ENCODE measurements around the gene ZFC3H1. TPM values are rescaled to one million over a fixed set of nuclear protein-coding genes. Genes with fewer than 3 reads are reported as not detected.

Gene ZFC3H1
- 11.7 to 16.5 TPM (median 14.2 TPM) in 5 replicates for total RNA-seq (2022; extraction: Qiagen RNA extraction; ENCODE audit: low read depth)

GRCh38 chr12:71663561-71664410 is at the start of gene ZFC3H1, which contains the start of gene THAP2:
TSS of gene ZFC3H1 (minus strand) at chr12:71663848. CDS start at chr12:71663610, 238 bp downstream.
TSS of gene THAP2 (plus strand) at chr12:71664301. CDS start at chr12:71664510, 209 bp downstream.

DNA sequence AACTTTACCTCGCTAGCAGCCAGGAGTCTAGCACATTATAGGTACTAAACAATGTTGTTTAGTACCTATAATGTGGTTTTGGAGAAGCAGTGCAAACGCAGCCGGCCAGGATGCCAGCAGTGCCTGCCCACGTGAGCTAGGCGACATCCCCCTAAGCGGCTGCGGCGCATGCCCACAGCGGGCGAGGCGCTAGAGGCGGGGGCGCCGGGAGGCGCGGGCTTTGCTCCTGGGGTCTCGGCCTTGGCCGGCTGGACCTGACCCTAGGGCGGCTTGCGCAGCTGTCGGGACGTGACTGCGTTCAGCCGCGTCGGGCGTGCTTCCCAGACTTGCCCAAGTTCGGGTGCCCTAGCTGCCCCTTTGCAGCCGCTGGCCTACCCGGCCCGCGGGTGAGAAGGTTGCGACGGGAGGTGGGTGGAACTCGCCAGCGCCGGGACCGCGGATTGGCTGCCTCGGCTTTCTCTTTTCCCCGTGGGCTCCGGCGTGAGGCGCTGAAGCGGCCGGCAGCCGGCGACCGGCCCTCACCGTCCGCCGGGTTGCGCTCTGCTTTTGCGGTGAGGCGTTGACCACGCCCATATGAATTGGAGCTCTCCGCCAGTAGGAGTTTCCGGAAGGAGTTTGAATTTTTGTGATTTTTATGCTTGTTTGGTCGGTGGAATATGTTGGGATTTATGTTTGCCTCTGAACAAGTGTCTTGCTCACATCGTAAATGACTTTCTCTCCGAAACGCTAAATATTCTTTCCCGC is 22.4 kb upstream of the ZFC3H1 start, which contains the start of gene TMEM19:
TMEM19 (plus strand) TSS at position 169 of the 744 bp plus-strand sequence. CDS start 599 bp downstream, outside the sequence.

Other genes starting within 250 kb of the ZFC3H1 start
- gene LGR5, start 224.1 kb downstream of the ZFC3H1 start, total RNA-seq (2022; extraction: Qiagen RNA extraction; ENCODE audit: low read depth), result 0.08 TPM in 1 of 5 replicates, not detected in the others
- 3.6 to 5.8 TPM (median 4.4 TPM) in 5 replicates for gene THAP2, start 453 bp upstream of the ZFC3H1 start, total RNA-seq (2022; extraction: Qiagen RNA extraction; ENCODE audit: low read depth)
- gene TMEM19, start 22.2 kb upstream of the ZFC3H1 start, total RNA-seq (2022; extraction: Qiagen RNA extraction; ENCODE audit: low read depth), result 31.1 to 37.4 TPM (median 32.0 TPM) in 5 replicates
- 37.3 to 60.4 TPM (median 38.6 TPM) in 5 replicates for gene RAB21, start 91.0 kb upstream of the ZFC3H1 start, total RNA-seq (2022; extraction: Qiagen RNA extraction; ENCODE audit: low read depth)
- gene TBC1D15, start 175.9 kb upstream of the ZFC3H1 start, total RNA-seq (2022; extraction: Qiagen RNA extraction; ENCODE audit: low read depth), result 21.1 to 31.1 TPM (median 24.3 TPM) in 5 replicates

Data from A549 treated with CpdA at 1 μM for 4 hours (cell line).